Erythroblast (primary cell): ENCODE measurements around the gene UGDH.

ENCODE experiments used
- GATA1 ChIP-seq: IDR thresholded peaks from 2 replicates; pipeline ENCODE4 v1.6.1; 2011; ENCODE audit warnings: low read depth, mild to moderate bottlenecking, control low read depth, low read length, moderate library complexity
- POLR2A ChIP-seq: IDR thresholded peaks from 2 replicates; pipeline ENCODE4 v1.6.1; 2011; ENCODE audit warnings: mild to moderate bottlenecking, low read length

DNA sequence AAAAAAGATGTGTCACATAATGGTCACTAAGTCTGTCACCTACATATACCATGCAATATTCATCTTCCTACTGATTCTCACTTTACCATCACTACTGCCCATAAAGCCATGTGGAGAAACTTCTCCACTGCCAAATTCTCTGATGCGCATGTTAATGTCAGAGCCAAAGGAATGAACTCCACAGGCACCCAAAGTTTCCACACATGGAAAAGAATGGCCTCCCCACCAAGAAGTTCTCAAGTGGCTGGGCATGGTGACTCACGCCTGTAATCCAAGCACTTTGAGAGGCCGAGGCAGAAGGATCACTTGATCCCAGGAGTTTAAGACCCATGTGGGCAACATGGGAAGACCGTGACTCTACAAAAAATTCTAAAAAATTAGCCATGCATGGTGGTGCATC lies 43.8 kb upstream of the UGDH start:
- TF ChIP-seq POLR2A (no peak), GATA1 (no peak)
